Spleen (tissue), 11 donors: ENCODE measurements around the gene METTL9. TPM values are rescaled to one million over a fixed set of nuclear protein-coding genes. Genes with fewer than 3 reads are reported as not detected.

Source experiments
- DNase-seq: peaks from one replicate; pipeline ENCODE4 v3.0.0-alpha.2; 2020
- H3K27ac ChIP-seq, 8 donors: fragments of 200-600 bp; sonication (generic) in 7 of 8; 1 replicate in 4 of 8; 2 replicates in 4 of 8; pipeline versions ENCODE4 v1.5.0 to v1.8.0; 2016 to 2021; ENCODE audit warnings: inconsistent platforms in 4 of 8, mild to moderate bottlenecking in 4 of 8, moderate library complexity in 1 of 8
- H3K27me3 ChIP-seq, 7 donors: fragments of 200-600 bp; sonication (generic) in 6 of 7; replicated peaks in 1 of 7; 1 replicate in 4 of 7; 2 replicates in 3 of 7; pipeline versions ENCODE4 v1.5.0 to v1.8.0; 2016 to 2021; ENCODE audit warnings: inconsistent platforms in 3 of 7, mild to moderate bottlenecking in 1 of 7
- H3K36me3 ChIP-seq, 6 donors: fragments of 200-600 bp; sonication (generic) in 5 of 6; 1 replicate in 4 of 6; 2 replicates in 2 of 6; pipeline versions ENCODE4 v1.5.0 to v1.8.0; 2016 to 2021; ENCODE audit warnings: inconsistent platforms in 2 of 6
- H3K4me1 ChIP-seq, 6 donors: fragments of 200-600 bp; sonication (generic) in 5 of 6; 1 replicate in 3 of 6; 2 replicates in 3 of 6; pipeline versions ENCODE4 v1.5.0 to v1.8.0; 2016 to 2021; ENCODE audit warnings: inconsistent platforms in 3 of 6
- H3K4me3 ChIP-seq, 8 donors: fragments of 200-600 bp; sonication (generic) in 7 of 8; 1 replicate in 4 of 8; 2 replicates in 4 of 8; pipeline versions ENCODE4 v1.5.0 to v1.8.0; 2016 to 2021; ENCODE audit warnings: inconsistent platforms in 4 of 8, mild to moderate bottlenecking in 4 of 8, moderate library complexity in 2 of 8
- H3K9me3 ChIP-seq, 8 donors: fragments of 200-600 bp; sonication (generic) in 7 of 8; 1 replicate in 4 of 8; 2 replicates in 4 of 8; pipeline versions ENCODE4 v1.5.0 to v1.8.0; 2016 to 2021; ENCODE audit warnings: inconsistent platforms in 4 of 8
- POLR2A ChIP-seq, 3 donors: fragments of 450-650 bp; IDR thresholded peaks; one replicate each; pipeline ENCODE4 v1.5.1; 2017; ENCODE audit warnings: antibody characterized with exemption in 3 of 3, mild to moderate bottlenecking in 1 of 3
- POLR2AphosphoS5 ChIP-seq, 3 donors: sonication (generic); formaldehyde crosslinking; IDR thresholded peaks; one replicate each; pipeline ENCODE4 v1.5.1; 2017; ENCODE audit warnings: antibody characterized with exemption in 3 of 3
- WGBS, 5 donors: extraction: QIAGEN DNeasy Blood & Tissue Kit in 3 of 5; methylation state at CpG; one replicate each; pipeline versions ENCODE4 v1.1.5 to v1.1.7; 2013 to 2018; 5-methylcytosine and 5-hydroxymethylcytosine counted together
- intact Hi-C: fragments of 100-400 bp; cut with DNase I; formaldehyde crosslinking; loops from one replicate; pipeline ENCODE4 v1.15.0; 2023; ENCODE audit warnings: low total_unique reads
- polyA plus RNA-seq, 3 donors: library from polyadenylated mRNA; stranded (reverse); fragments of 200-250 nt; gene quantifications; one replicate each; pipeline ENCODE4 v1.2.1, GENCODE V29; 2013
- total RNA-seq, 7 donors: library from RNA; depleted of rRNA in 3 of 7; stranded (reverse); fragments of >200 nt in 3 of 7; fragmentation: NEBNext Ultra II Directional in 4 of 7; extraction: Animal tissue kit (Norgen Biotek cat#: 25700) in 4 of 7; gene quantifications; one replicate each; pipeline versions ENCODE4 v1.1.0 to v1.2.1, GENCODE V29; 2016 to 2021
- TF ChIP-seq, protein P1 (sequence below), 11 experiments: fragments of 200-600 bp in 7 of 11; fragments of 450-650 bp in 4 of 11; sonication (generic) in 4 of 11; IDR thresholded peaks in 8 of 11; conservative IDR thresholded peaks in 3 of 11; 1 replicate in 7 of 11; 2 replicates in 4 of 11; pipeline versions ENCODE4 v1.4.0 to v1.8.0; 2016 to 2021; ENCODE audit warnings: antibody characterized with exemption in 11 of 11, inconsistent platforms in 4 of 11, mild to moderate bottlenecking in 1 of 11
- donor health status: healthy with polysubstance abuse.
- donor health status: DM: no; HTN: no; CAD: no; lungs with moderate emphysema.
- donor health status: DM: no; HTN: no; CAD: no.
- donor health status: Bipolar disorder and iron deficiency.
- donor health status: healthy.
- donor health status: DM: no; HTN: no; CAD: no.
- donor health status: DM: yes; HTN: yes; CAD: no.

The METTL9 gene
- total and polyA plus RNA-seq, 10 donors, result 28.5 to 247 (median 97.1) TPM

- Histone ChIP-seq H3K27me3 (no peaks in the 10 kb centered on the region), H3K4me1 (peaks cover 0 to 61% (median 24%) of the 10 kb centered on the region in 6 donors), H3K4me3 (no peak overlapping the region), H3K9me3 (no peaks in the 10 kb centered on the region), H3K36me3 (no peaks in the 10 kb centered on the region), H3K27ac (no peak overlapping the region)
- TF ChIP-seq, protein P1, sequence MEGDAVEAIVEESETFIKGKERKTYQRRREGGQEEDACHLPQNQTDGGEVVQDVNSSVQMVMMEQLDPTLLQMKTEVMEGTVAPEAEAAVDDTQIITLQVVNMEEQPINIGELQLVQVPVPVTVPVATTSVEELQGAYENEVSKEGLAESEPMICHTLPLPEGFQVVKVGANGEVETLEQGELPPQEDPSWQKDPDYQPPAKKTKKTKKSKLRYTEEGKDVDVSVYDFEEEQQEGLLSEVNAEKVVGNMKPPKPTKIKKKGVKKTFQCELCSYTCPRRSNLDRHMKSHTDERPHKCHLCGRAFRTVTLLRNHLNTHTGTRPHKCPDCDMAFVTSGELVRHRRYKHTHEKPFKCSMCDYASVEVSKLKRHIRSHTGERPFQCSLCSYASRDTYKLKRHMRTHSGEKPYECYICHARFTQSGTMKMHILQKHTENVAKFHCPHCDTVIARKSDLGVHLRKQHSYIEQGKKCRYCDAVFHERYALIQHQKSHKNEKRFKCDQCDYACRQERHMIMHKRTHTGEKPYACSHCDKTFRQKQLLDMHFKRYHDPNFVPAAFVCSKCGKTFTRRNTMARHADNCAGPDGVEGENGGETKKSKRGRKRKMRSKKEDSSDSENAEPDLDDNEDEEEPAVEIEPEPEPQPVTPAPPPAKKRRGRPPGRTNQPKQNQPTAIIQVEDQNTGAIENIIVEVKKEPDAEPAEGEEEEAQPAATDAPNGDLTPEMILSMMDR (IDR thresholded peaks at IDR 0.05 in 8 of 11, conservative IDR thresholded peaks at IDR 0.05 in 3 of 11), result no peak
- TF ChIP-seq POLR2AphosphoS5 (IDR thresholded peaks at IDR 0.05), result no peak
- TF ChIP-seq POLR2A (IDR thresholded peaks at IDR 0.05), result no peak
- intact Hi-C loops, result no loop called here
- 90 to 97% (median 93%) methylated on average over 9 of the region's 9 CpGs for WGBS, 5 donors
- DNase-seq, result no peak
Measured at GRCh38 chr16:21592191-21592590, 7.2 kb upstream of the METTL9 start.

GRCh38 chr16:21593530-21594289, 5.7 kb upstream of the METTL9 start:
- TF ChIP-seq POLR2AphosphoS5 (IDR thresholded peaks at IDR 0.05) (no peak), POLR2A (IDR thresholded peaks at IDR 0.05) (no peak)
- TF ChIP-seq, protein P1 (IDR thresholded peaks at IDR 0.05 in 8 of 11, conservative IDR thresholded peaks at IDR 0.05 in 3 of 11), result no peak
- Histone ChIP-seq H3K9me3 (no peaks in the 10 kb centered on the region), H3K27ac (no peak overlapping the region), H3K27me3 (no peaks in the 10 kb centered on the region), H3K36me3 (no peaks in the 10 kb centered on the region), H3K4me1 (peaks cover 6 to 68% (median 33%) of the 10 kb centered on the region in 6 donors), H3K4me3 (no peak overlapping the region)
- 79 to 91% (median 80%) methylated on average over 7 of the region's 7 CpGs for WGBS, 5 donors
- DNase-seq, result no peak
- intact Hi-C loops, result no loop called here

DNA sequence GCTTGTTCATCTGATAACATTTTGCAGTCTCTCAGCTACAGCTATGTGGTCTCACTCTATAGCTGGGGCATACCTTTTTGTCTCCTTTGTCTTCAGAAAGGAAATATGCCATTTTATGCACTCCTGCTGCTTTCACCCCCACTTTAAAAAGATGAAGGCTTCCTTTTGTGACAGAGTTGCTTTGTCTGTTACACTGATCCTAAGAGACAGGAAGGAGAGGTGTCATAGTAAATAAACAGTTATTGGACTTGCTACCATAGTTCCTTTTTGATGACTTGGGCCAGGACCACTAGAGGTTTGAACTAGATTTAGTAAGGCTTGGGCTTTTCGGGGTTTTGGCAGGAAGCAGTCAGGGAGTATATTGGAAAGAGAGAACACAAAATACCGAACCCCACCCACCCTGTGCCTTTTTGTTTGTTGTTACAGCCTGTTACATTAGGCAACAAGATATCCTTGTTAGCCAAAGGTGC, 1.8 kb upstream of the METTL9 start:
- Histone ChIP-seq H3K27me3 (no peaks in the 10 kb centered on the region), H3K9me3 (no peaks in the 10 kb centered on the region), H3K4me3 (no peak overlapping the region), H3K27ac (peak overlapping the region in 2 of 8 donors; percentile 100), H3K4me1 (peaks cover 13 to 58% (median 31%) of the 10 kb centered on the region in 6 donors), H3K36me3 (no peaks in the 10 kb centered on the region)
- intact Hi-C loops, result no loop called here
- 70 to 76% (median 74%) methylated on average over 2 of the region's 2 CpGs for WGBS, 5 donors
- TF ChIP-seq, protein P1 (IDR thresholded peaks at IDR 0.05 in 8 of 11, conservative IDR thresholded peaks at IDR 0.05 in 3 of 11), result no peak
- TF ChIP-seq POLR2AphosphoS5 (IDR thresholded peaks at IDR 0.05) (no peak), POLR2A (IDR thresholded peaks at IDR 0.05) (no peak)
- DNase-seq, result no peak

DNA sequence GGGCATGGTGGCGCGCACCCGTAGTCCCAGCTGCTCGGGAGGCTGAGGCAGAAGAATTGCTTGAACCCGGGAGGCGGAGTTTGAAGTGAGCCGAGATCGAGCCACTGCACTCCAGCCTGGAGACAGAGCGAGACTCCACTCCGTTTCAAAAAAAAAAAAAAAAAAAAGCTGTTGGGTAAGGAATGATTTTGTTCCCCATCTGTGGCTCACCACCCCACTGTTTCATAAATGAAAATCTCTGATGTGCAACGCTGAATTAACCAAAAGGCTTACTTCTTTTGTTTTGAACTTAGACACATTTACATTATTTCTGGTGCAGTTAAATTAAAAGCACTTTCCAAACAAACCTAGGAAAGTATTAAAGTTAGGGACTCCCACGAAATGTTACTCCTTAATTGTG, 1.2 kb upstream of the METTL9 start:
- no peak for DNase-seq
- Histone ChIP-seq H3K9me3 (no peaks in the 10 kb centered on the region), H3K36me3 (no peaks in the 10 kb centered on the region), H3K4me1 (peaks cover 13 to 59% (median 37%) of the 10 kb centered on the region in 6 donors), H3K27ac (peak overlapping the region in 7 of 8 donors; percentile 97 to 100 (median 99)), H3K4me3 (peak overlapping the region in 3 of 8 donors; percentile 85 to 91 (median 89)), H3K27me3 (no peaks in the 10 kb centered on the region)
- WGBS, 5 donors, result 76 to 92% (median 81%) methylated on average over 12 of the region's 12 CpGs
- TF ChIP-seq, protein P1 (IDR thresholded peaks at IDR 0.05 in 8 of 11, conservative IDR thresholded peaks at IDR 0.05 in 3 of 11), result no peak
- TF ChIP-seq POLR2A (IDR thresholded peaks at IDR 0.05), result no peak
- TF ChIP-seq POLR2AphosphoS5 (IDR thresholded peaks at IDR 0.05), result no peak
- intact Hi-C loops, result no loop called here
